ENCODE results near the gene CSNK1A1. TPM values are rescaled to one million over a fixed set of nuclear protein-coding genes. Genes with fewer than 3 reads are reported as not detected.

Gene CSNK1A1
- total and polyA plus RNA-seq, 3 experiments from 2014 or later, result 118 to 187 (median 177) TPM

GRCh38 chr5:149493316-149493715 is 57.9 kb downstream of the CSNK1A1 start:
- Histone ChIP-seq H3K9me3 (ENCODE audit: low read length) (no peaks in the 10 kb centered on the region), H3K36me3 (ENCODE audit: insufficient read depth, low read length) (no peaks in the 10 kb centered on the region), H3K27me3 (ENCODE audit: insufficient read depth, low read length, poor library complexity, severe bottlenecking) (no peaks in the 10 kb centered on the region), H3K4me3 (ENCODE audit: low read length) (no peak overlapping the region), H3K27ac (ENCODE audit: low read depth, low read length) (no peak overlapping the region), H3K4me1 (ENCODE audit: insufficient read depth, low read length) (no peaks in the 10 kb centered on the region)
- H3K27me3 Mint-ChIP-seq, result no peaks in the 10 kb centered on the region
- H3K9me3 Mint-ChIP-seq, result no peaks in the 10 kb centered on the region
- peaks cover 7 to 11% (median 7%) of the 10 kb centered on the region in 3 donors for H3K4me1 Mint-ChIP-seq
- CTCF ChIA-PET, result no interaction called here
- POLR2A ChIA-PET, result no interaction called here
- peaks cover 0 to 48% (median 6%) of the 10 kb centered on the region in 3 donors for H3K36me3 Mint-ChIP-seq
- no peak for DNase-seq
- no peak overlapping the region for H3K4me3 Mint-ChIP-seq
- H3K27ac Mint-ChIP-seq, result no peak overlapping the region

- no peaks in the 10 kb centered on the region for H3K9me3 Mint-ChIP-seq
- H3K27me3 Mint-ChIP-seq, result peaks cover 0 to 2% of the 10 kb centered on the region in 2 donors
- Histone ChIP-seq H3K4me3 (ENCODE audit: low read length) (no peak overlapping the region), H3K4me1 (ENCODE audit: insufficient read depth, low read length) (no peaks in the 10 kb centered on the region), H3K36me3 (ENCODE audit: insufficient read depth, low read length) (no peaks in the 10 kb centered on the region), H3K9me3 (ENCODE audit: low read length) (no peaks in the 10 kb centered on the region), H3K27me3 (ENCODE audit: insufficient read depth, low read length, poor library complexity, severe bottlenecking) (no peaks in the 10 kb centered on the region), H3K27ac (ENCODE audit: low read depth, low read length) (no peak overlapping the region)
- peaks cover 0 to 45% (median 4%) of the 10 kb centered on the region in 3 donors for H3K36me3 Mint-ChIP-seq
- H3K27ac Mint-ChIP-seq, result no peak overlapping the region
- no peak overlapping the region for H3K4me3 Mint-ChIP-seq
- CTCF ChIA-PET, result no interaction called here
- H3K4me1 Mint-ChIP-seq, result peaks cover 7 to 12% (median 7%) of the 10 kb centered on the region in 3 donors
- no peak for DNase-seq
- POLR2A ChIA-PET, result no interaction called here
Observed at GRCh38 chr5:149492781-149493180, 58.5 kb downstream of the CSNK1A1 start.

DNA sequence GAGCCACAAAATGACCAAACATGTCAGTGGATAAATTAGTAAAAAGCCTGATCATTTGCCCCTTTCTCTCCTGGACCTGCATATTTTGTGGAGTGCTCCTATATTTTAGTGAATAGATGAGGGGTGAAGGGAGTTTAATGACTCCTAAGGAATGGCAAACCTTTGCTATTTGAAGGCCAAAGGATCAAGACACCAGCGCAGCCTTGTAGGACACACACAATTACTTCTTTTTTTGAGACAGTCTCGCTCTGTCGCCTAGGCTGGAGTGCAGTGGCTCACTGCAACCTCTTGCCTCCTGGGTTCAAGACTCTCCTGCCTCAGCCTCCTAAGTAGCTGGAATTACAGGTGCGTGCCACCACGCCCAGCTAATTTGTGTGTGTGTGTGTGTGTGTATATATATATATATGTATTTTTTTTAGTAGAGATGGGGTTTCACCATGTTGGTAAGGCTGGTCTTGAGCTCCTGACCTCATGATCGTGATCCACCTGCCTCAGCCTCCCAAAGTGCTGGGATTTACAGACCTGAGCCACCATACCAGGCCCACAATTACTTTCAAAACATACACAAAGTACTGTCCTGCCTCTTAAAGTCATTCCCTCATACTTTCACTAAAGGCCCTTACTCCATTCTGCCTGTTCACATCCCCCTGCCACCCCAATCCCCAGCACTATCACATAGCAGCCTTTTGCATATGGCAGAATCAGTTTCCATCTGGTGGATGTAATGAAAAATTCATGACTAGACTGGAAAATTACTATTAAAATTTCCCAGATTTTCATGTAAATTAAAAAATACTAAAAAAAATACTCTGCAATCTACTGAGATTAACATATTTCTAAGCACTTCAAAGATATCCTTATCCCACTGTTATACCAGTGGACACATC is 60.4 kb downstream of the CSNK1A1 start:
- POLR2A ChIA-PET, result no interaction called here
- no peak overlapping the region for H3K4me3 Mint-ChIP-seq

GRCh38 chr5:149489605-149490037 is 61.6 kb downstream of the CSNK1A1 start:
- Mint-ChIP-seq H3K36me3 (peaks cover 0 to 19% (median 4%) of the 10 kb centered on the region in 3 donors), H3K27me3 (peaks cover 0 to 2% of the 10 kb centered on the region in 2 donors), H3K4me3 (no peak overlapping the region), H3K27ac (peak overlapping the region in 1 of 8 donors; percentile 5), H3K4me1 (peaks cover 7 to 12% (median 9%) of the 10 kb centered on the region in 3 donors), H3K9me3 (no peaks in the 10 kb centered on the region)
- H3K4me3 ChIP-seq (ENCODE audit: low read length), result no peak overlapping the region
- CTCF ChIA-PET, result no interaction called here
- H3K9me3 ChIP-seq (ENCODE audit: low read length), result no peaks in the 10 kb centered on the region
- no peak for DNase-seq
- POLR2A ChIA-PET, result no interaction called here
- no peak overlapping the region for H3K27ac ChIP-seq (ENCODE audit: low read depth, low read length)
- no peaks in the 10 kb centered on the region for H3K4me1 ChIP-seq (ENCODE audit: insufficient read depth, low read length)
- H3K36me3 ChIP-seq (ENCODE audit: insufficient read depth, low read length), result no peaks in the 10 kb centered on the region
- no peaks in the 10 kb centered on the region for H3K27me3 ChIP-seq (ENCODE audit: insufficient read depth, low read length, poor library complexity, severe bottlenecking)

More for the DNA sequence above, 60.4 kb downstream of the CSNK1A1 start:
- CTCF ChIA-PET, result no interaction called here
- no peak for DNase-seq
- H3K9me3 Mint-ChIP-seq, result no peaks in the 10 kb centered on the region
- Histone ChIP-seq H3K4me3 (ENCODE audit: low read length) (no peak overlapping the region), H3K9me3 (ENCODE audit: low read length) (no peaks in the 10 kb centered on the region), H3K36me3 (ENCODE audit: insufficient read depth, low read length) (no peaks in the 10 kb centered on the region), H3K27me3 (ENCODE audit: insufficient read depth, low read length, poor library complexity, severe bottlenecking) (no peaks in the 10 kb centered on the region), H3K4me1 (ENCODE audit: insufficient read depth, low read length) (no peaks in the 10 kb centered on the region), H3K27ac (ENCODE audit: low read depth, low read length) (no peak overlapping the region)
- no peak overlapping the region for H3K27ac Mint-ChIP-seq
- H3K4me1 Mint-ChIP-seq, result peaks cover 7 to 12% (median 9%) of the 10 kb centered on the region in 3 donors
- peaks cover 0 to 2% of the 10 kb centered on the region in 2 donors for H3K27me3 Mint-ChIP-seq
- peaks cover 0 to 28% (median 4%) of the 10 kb centered on the region in 3 donors for H3K36me3 Mint-ChIP-seq

DNA sequence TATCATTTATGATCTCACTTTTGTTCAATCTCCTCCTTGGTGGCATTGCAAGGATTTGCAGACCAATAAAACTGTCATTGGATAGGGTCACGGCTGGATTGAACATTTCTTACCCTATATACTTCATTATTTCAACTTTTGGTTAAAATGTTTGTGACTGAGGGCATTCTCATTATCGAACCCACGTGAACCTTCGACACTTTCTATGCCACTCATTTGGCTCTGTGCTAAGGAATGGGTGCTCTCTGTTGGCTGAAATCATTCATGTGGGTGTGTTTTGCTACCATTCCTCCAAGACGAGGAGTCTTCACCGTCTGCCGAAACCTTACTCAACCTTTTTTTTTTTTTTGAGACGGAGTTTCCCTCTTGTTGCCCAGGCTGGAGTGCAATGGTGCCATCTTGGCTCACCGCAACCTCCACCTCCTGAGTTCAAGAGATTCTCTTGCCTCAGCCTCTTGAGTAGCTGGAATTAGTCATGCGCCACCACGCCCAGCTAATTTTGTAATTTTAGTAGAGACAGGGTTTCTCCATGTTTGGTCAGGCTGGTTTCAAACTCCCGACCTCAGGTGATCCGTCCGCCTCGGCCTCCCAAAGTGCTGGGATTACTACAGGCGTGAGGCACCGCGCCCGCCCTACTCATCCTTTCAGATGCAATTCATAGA is 62.5 kb downstream of the CSNK1A1 start:
- Mint-ChIP-seq H3K4me1 (peaks cover 7 to 12% (median 9%) of the 10 kb centered on the region in 3 donors), H3K9me3 (no peaks in the 10 kb centered on the region), H3K27ac (peak overlapping the region in 2 of 8 donors; percentile 29 to 37), H3K27me3 (peaks cover 0 to 2% of the 10 kb centered on the region in 2 donors), H3K4me3 (no peak overlapping the region), H3K36me3 (peaks cover 0 to 13% (median 3%) of the 10 kb centered on the region in 3 donors)
- DNase-seq, result no peak
- H3K27me3 ChIP-seq (ENCODE audit: insufficient read depth, low read length, poor library complexity, severe bottlenecking), result no peaks in the 10 kb centered on the region
- ChIA-PET CTCF (no interaction called here), POLR2A (no interaction called here)
- H3K4me3 ChIP-seq (ENCODE audit: low read length), result no peak overlapping the region
- no peaks in the 10 kb centered on the region for H3K36me3 ChIP-seq (ENCODE audit: insufficient read depth, low read length)
- H3K9me3 ChIP-seq (ENCODE audit: low read length), result no peaks in the 10 kb centered on the region
- no peak overlapping the region for H3K27ac ChIP-seq (ENCODE audit: low read depth, low read length)
- H3K4me1 ChIP-seq (ENCODE audit: insufficient read depth, low read length), result no peaks in the 10 kb centered on the region

DNA sequence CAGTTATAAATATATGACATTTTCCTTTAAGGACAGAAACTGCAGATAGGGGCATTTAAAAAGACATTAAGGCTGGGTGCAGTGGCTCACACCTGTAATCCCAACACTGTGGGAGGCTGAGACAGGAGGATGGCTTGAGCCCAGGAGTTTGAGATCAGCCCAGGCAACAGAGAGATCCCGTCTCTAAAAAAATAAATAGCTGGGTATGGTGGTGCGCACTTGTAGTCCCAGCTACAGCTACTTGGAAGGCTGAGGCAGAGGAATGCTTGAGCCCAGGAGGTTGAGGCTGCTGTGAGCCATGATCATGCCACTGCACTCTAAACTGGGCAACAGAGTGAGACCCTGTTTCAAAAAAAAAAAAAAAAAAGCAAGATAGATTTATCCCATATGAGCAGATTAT is 63.6 kb downstream of the CSNK1A1 start:
- no peak for DNase-seq
- H3K36me3 Mint-ChIP-seq, result peaks cover 0 to 2% (median 0%) of the 10 kb centered on the region in 3 donors
- POLR2A ChIA-PET, result no interaction called here
- peaks cover 0 to 2% of the 10 kb centered on the region in 2 donors for H3K27me3 Mint-ChIP-seq
- no peaks in the 10 kb centered on the region for H3K9me3 Mint-ChIP-seq
- Histone ChIP-seq H3K4me3 (ENCODE audit: low read length) (no peak overlapping the region), H3K36me3 (ENCODE audit: insufficient read depth, low read length) (no peaks in the 10 kb centered on the region), H3K9me3 (ENCODE audit: low read length) (no peaks in the 10 kb centered on the region), H3K27me3 (ENCODE audit: insufficient read depth, low read length, poor library complexity, severe bottlenecking) (no peaks in the 10 kb centered on the region), H3K27ac (ENCODE audit: low read depth, low read length) (no peak overlapping the region), H3K4me1 (ENCODE audit: insufficient read depth, low read length) (no peaks in the 10 kb centered on the region)
- no peak overlapping the region for H3K4me3 Mint-ChIP-seq
- no peak overlapping the region for H3K27ac Mint-ChIP-seq
- peaks cover 7 to 12% (median 9%) of the 10 kb centered on the region in 3 donors for H3K4me1 Mint-ChIP-seq
- CTCF ChIA-PET, result no interaction called here

- DNase-seq, result no peak
- Histone ChIP-seq H3K27me3 (ENCODE audit: insufficient read depth, low read length, poor library complexity, severe bottlenecking) (no peaks in the 10 kb centered on the region), H3K4me3 (ENCODE audit: low read length) (no peak overlapping the region), H3K27ac (ENCODE audit: low read depth, low read length) (no peak overlapping the region), H3K4me1 (ENCODE audit: insufficient read depth, low read length) (no peaks in the 10 kb centered on the region), H3K36me3 (ENCODE audit: insufficient read depth, low read length) (no peaks in the 10 kb centered on the region), H3K9me3 (ENCODE audit: low read length) (no peaks in the 10 kb centered on the region)
- ChIA-PET POLR2A (no interaction called here), CTCF (no interaction called here)
- Mint-ChIP-seq H3K9me3 (no peaks in the 10 kb centered on the region), H3K4me3 (no peak overlapping the region), H3K27me3 (peaks cover 0 to 2% of the 10 kb centered on the region in 2 donors), H3K27ac (peak overlapping the region in 2 of 8 donors; percentile 10 to 14), H3K36me3 (no peaks in the 10 kb centered on the region), H3K4me1 (peaks cover 7 to 12% (median 9%) of the 10 kb centered on the region in 3 donors)
Observed at GRCh38 chr5:149486726-149487635, 64.3 kb downstream of the CSNK1A1 start.

Data from CD8-positive, alpha-beta memory T cell (primary cell).